HepG2 (cell line): ENCODE data around the gene HERC4.

Experiments used
- HDAC6 ChIP-seq: fragments of 200-600 bp; sonication (generic); IDR thresholded peaks from 2 replicates; pipeline ENCODE4 v1.7.0; 2017; ENCODE audit warnings: mild to moderate bottlenecking, antibody characterized with exemption, low read length, low read depth
- ZZZ3 ChIP-seq: sonication (generic); formaldehyde crosslinking; IDR thresholded peaks from 2 replicates; pipeline ENCODE4 v1.4.0; 2020; ENCODE audit warnings: missing genetic modification reagents, mild to moderate bottlenecking, borderline replicate concordance

DNA sequence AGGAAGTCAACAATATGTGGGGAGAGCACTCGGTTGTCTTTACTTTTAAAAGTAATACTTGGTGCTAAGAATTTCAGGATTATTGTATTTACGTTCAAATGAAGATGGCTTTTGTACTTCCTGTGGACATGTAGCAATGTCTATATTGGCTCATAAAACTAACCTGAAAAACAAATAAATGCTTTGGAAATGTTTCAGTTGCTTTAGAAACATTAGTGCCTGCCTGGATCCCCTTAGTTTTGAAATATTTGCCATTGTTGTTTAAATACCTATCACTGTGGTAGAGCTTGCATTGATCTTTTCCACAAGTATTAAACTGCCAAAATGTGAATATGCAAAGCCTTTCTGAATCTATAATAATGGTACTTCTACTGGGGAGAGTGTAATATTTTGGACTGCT, 157.9 kb downstream of the HERC4 start:
- TF ChIP-seq ZZZ3, result no peak
- TF ChIP-seq HDAC6, result no peak
